Endodermal cell (in vitro differentiated cells): ENCODE data around the gene IFNL1. TPM values are rescaled to one million over a fixed set of nuclear protein-coding genes. Genes with fewer than 3 reads are reported as not detected.

Experiments
- DNase-seq: peaks from one replicate; pipeline ENCODE4 v3.0.0-alpha.2; 2017
- H3K27ac ChIP-seq: 2 replicates; pipeline ENCODE4 v1.5.1; 2013; ENCODE audit warnings: mild to moderate bottlenecking, low read depth, low read length, moderate library complexity
- H3K27me3 ChIP-seq: 2 replicates; pipeline ENCODE4 v1.6.1; 2013; ENCODE audit warnings: mild to moderate bottlenecking, low read length, moderate library complexity; ENCODE audit not compliant: insufficient read depth, control insufficient read depth, poor library complexity, severe bottlenecking
- H3K36me3 ChIP-seq: 2 replicates; pipeline ENCODE4 v1.7.0; 2013; ENCODE audit warnings: mild to moderate bottlenecking, low read length, moderate library complexity; ENCODE audit not compliant: control insufficient read depth, insufficient read depth
- H3K4me1 ChIP-seq: one replicate; pipeline ENCODE4 v1.7.0; 2013; ENCODE audit warnings: low read length; ENCODE audit not compliant: control insufficient read depth, insufficient read depth
- H3K4me3 ChIP-seq: 2 replicates; pipeline ENCODE4 v1.5.1; 2013; ENCODE audit warnings: mild to moderate bottlenecking, low read length, moderate library complexity
- H3K9ac ChIP-seq: 2 replicates; pipeline ENCODE4 v1.6.1; 2013; ENCODE audit warnings: mild to moderate bottlenecking, low read length, moderate library complexity; ENCODE audit not compliant: poor library complexity, severe bottlenecking; ENCODE audit errors: extremely low read depth
- H3K9me3 ChIP-seq: 2 replicates; pipeline ENCODE4 v1.6.1; 2013; ENCODE audit warnings: mild to moderate bottlenecking, low read length, moderate library complexity; ENCODE audit not compliant: control insufficient read depth
- H3K27ac Mint-ChIP-seq: 2 replicates; pipeline ENCODE4 v1.8.0; 2020; ENCODE audit warnings: mixed read lengths
- H3K27me3 Mint-ChIP-seq: 2 replicates; pipeline ENCODE4 v1.8.0; 2021; ENCODE audit warnings: mild to moderate bottlenecking, mixed read lengths; ENCODE audit not compliant: insufficient read depth
- H3K36me3 Mint-ChIP-seq: 2 replicates; pipeline ENCODE4 v1.8.0; 2020; ENCODE audit warnings: low read depth, mixed read lengths
- H3K4me1 Mint-ChIP-seq: 2 replicates; pipeline ENCODE4 v1.8.0; 2020; ENCODE audit warnings: mixed read lengths
- H3K4me3 Mint-ChIP-seq: 2 replicates; pipeline ENCODE4 v1.8.0; 2020; ENCODE audit warnings: mild to moderate bottlenecking, moderate library complexity, mixed read lengths
- H3K9me3 Mint-ChIP-seq: 2 replicates; pipeline ENCODE4 v1.8.0; 2020; ENCODE audit warnings: mild to moderate bottlenecking, mixed read lengths
- CTCF ChIP-seq: fragments of 200-600 bp; sonication (generic); conservative IDR thresholded peaks from 2 replicates; pipeline ENCODE4 v1.5.0; 2021; ENCODE audit warnings: antibody characterized with exemption, mild to moderate bottlenecking
- WGBS, 2 experiments: methylation state at CpG; one replicate each; pipeline versions ENCODE4 v1.1.5 to v1.1.7; 2013; ENCODE audit warnings: missing lambda C conversion rate in 2 of 2, mixed read lengths in 1 of 2; ENCODE audit not compliant: insufficient coverage in 1 of 2, insufficient read length in 1 of 2; 5-methylcytosine and 5-hydroxymethylcytosine counted together
- total RNA-seq, 2 donors: library from RNA; stranded (reverse); fragmentation: NEBNext Ultra II Directional in 1 of 2; extraction: Animal tissue kit (Norgen Biotek cat#: 25700) in 1 of 2; gene quantifications; 2 replicates in 1 of 2; 3 replicates in 1 of 2; pipeline ENCODE4 v1.2.1, GENCODE V29; 2021

Gene IFNL1
- total RNA-seq, 2 donors from 2014 or later = not detected

- no peak overlapping the region for H3K9ac ChIP-seq
- H3K4me1 Mint-ChIP-seq = no peaks in the 10 kb centered on the region
- peaks cover 25% of the 10 kb centered on the region for H3K27me3 Mint-ChIP-seq
- H3K36me3 ChIP-seq = no peaks in the 10 kb centered on the region
- DNase-seq = no peak
- H3K4me3 ChIP-seq = no peak overlapping the region
- H3K36me3 Mint-ChIP-seq = no peaks in the 10 kb centered on the region
- H3K9me3 ChIP-seq = no peaks in the 10 kb centered on the region
- H3K4me3 Mint-ChIP-seq = no peak overlapping the region
- no peaks in the 10 kb centered on the region for H3K4me1 ChIP-seq
- peaks cover 5% of the 10 kb centered on the region for H3K27me3 ChIP-seq
- H3K27ac ChIP-seq = no peak overlapping the region
- 64 to 75% methylated on average over 5 to 15 of the region's 16 CpGs for WGBS, 2 experiments
- H3K9me3 Mint-ChIP-seq = no peaks in the 10 kb centered on the region
- H3K27ac Mint-ChIP-seq = no peak overlapping the region
- no peak for TF ChIP-seq CTCF
Observed at GRCh38 chr19:39327363-39328045, 31.3 kb downstream of the IFNL1 start.

GRCh38 chr19:39328046-39328705 lies 32.0 kb downstream of the IFNL1 start:
- Histone ChIP-seq H3K36me3 (no peaks in the 10 kb centered on the region), H3K4me1 (no peaks in the 10 kb centered on the region), H3K9me3 (no peaks in the 10 kb centered on the region), H3K27ac (no peak overlapping the region), H3K27me3 (peaks cover 2% of the 10 kb centered on the region), H3K4me3 (no peak overlapping the region), H3K9ac (no peak overlapping the region)
- H3K27me3 Mint-ChIP-seq = peaks cover 20% of the 10 kb centered on the region
- H3K27ac Mint-ChIP-seq = no peak overlapping the region
- no peaks in the 10 kb centered on the region for H3K4me1 Mint-ChIP-seq
- H3K4me3 Mint-ChIP-seq = no peak overlapping the region
- TF ChIP-seq CTCF = peak; percentile 96
- DNase-seq = peak; percentile 97
- no peaks in the 10 kb centered on the region for H3K36me3 Mint-ChIP-seq
- no peaks in the 10 kb centered on the region for H3K9me3 Mint-ChIP-seq
- WGBS, 2 experiments = 32 to 36% methylated on average over 12 to 16 of the region's 17 CpGs

GRCh38 chr19:39329948-39330347 lies 33.7 kb downstream of the IFNL1 start:
- no peaks in the 10 kb centered on the region for H3K9me3 ChIP-seq
- no peaks in the 10 kb centered on the region for H3K36me3 Mint-ChIP-seq
- TF ChIP-seq CTCF = no peak
- no peaks in the 10 kb centered on the region for H3K4me1 Mint-ChIP-seq
- H3K36me3 ChIP-seq = no peaks in the 10 kb centered on the region
- no peak overlapping the region for H3K4me3 ChIP-seq
- no peaks in the 10 kb centered on the region for H3K4me1 ChIP-seq
- H3K27ac Mint-ChIP-seq = no peak overlapping the region
- H3K9ac ChIP-seq = no peak overlapping the region
- no peaks in the 10 kb centered on the region for H3K27me3 ChIP-seq
- peaks cover 11% of the 10 kb centered on the region for H3K27me3 Mint-ChIP-seq
- no peak overlapping the region for H3K27ac ChIP-seq
- H3K4me3 Mint-ChIP-seq = no peak overlapping the region
- H3K9me3 Mint-ChIP-seq = no peaks in the 10 kb centered on the region
- 84 to 95% methylated on average over 4 to 7 of the region's 7 CpGs for WGBS, 2 experiments
- DNase-seq = no peak
